Pancreas (tissue), 10 donors: Measurements from ENCODE around the gene SPATC1L. TPM values are rescaled to one million over a fixed set of nuclear protein-coding genes. Genes with fewer than 3 reads are reported as not detected.
A peak's percentile ranks its signal among the peaks of the same experiment; 100 is the strongest.

ENCODE experiments used
- ATAC-seq, 4 donors: fragments of 200-7000 bp; cut with Tn5 transposase; one replicate each; pipeline versions ENCODE4 v1.8.0 to v1.9.1; 2020; ENCODE audit warnings: mild to moderate bottlenecking in 4 of 4, moderate library complexity in 4 of 4
- DNase-seq, 6 donors: peaks; one replicate each; pipeline ENCODE4 v3.0.0-alpha.2; 2020
- FAIRE-seq: peaks from 2 replicates; lab custom pipeline; 2012; peaks lifted over from hg19 to GRCh38; lab: Jason Lieb, UNC
- H3K27ac ChIP-seq, 4 donors: fragments of 200-600 bp; sonication (generic); 1 replicate in 3 of 4; 2 replicates in 1 of 4; pipeline versions ENCODE4 v1.5.0 to v1.8.0; 2020
- H3K27me3 ChIP-seq, 4 donors: fragments of 200-600 bp; one replicate each; pipeline ENCODE4 v1.8.0; 2021
- H3K36me3 ChIP-seq, 3 donors: fragments of 200-600 bp; sonication (generic) in 1 of 3; one replicate each; pipeline versions ENCODE4 v1.5.0 to v1.8.0; 2020 to 2021
- H3K4me1 ChIP-seq, 3 donors: fragments of 200-600 bp; one replicate each; pipeline ENCODE4 v1.8.0; 2021
- H3K4me3 ChIP-seq, 4 donors: fragments of 200-600 bp; sonication (generic) in 2 of 4; one replicate each; pipeline versions ENCODE4 v1.5.0 to v1.8.0; 2020 to 2021
- H3K9me3 ChIP-seq, 4 donors: fragments of 200-600 bp; one replicate each; pipeline ENCODE4 v1.8.0; 2021
- CTCF ChIP-seq, 4 donors: fragments of 200-600 bp; sonication (generic) in 3 of 4; IDR thresholded peaks; one replicate each; pipeline versions ENCODE4 v1.5.0 to v1.8.0; 2021; ENCODE audit warnings: antibody characterized with exemption in 4 of 4
- WGBS, 2 donors: extraction: QIAGEN DNeasy Blood & Tissue Kit; methylation state at CpG; one replicate each; pipeline ENCODE4 v1.1.7; 2013; 5-methylcytosine and 5-hydroxymethylcytosine counted together
- intact Hi-C, 3 donors: fragments of 100-400 bp; cut with DNase I; formaldehyde crosslinking; loops; one replicate each; pipeline versions ENCODE4 v1.11.1 to v1.14.2; 2022
- polyA plus RNA-seq, 2 donors: library from polyadenylated mRNA; stranded (reverse); fragments of 200-250 nt; gene quantifications; one replicate each; pipeline ENCODE4 v1.2.3, GENCODE V29; 2013
- total RNA-seq, 6 donors: library from RNA; stranded (reverse); fragmentation: NEBNext Ultra II Directional in 4 of 6; extraction: Animal tissue kit (Norgen Biotek cat#: 25700) in 4 of 6; gene quantifications; one replicate each; pipeline versions ENCODE4 v1.2.1 to v1.2.4, GENCODE V29; 2021 to 2023
- donor health status: healthy with polysubstance abuse.
- donor health status: DM: no; HTN: no; CAD: no; lungs with moderate emphysema.
- donor health status: DM: no; HTN: no; CAD: no.
- donor health status: control.
- donor health status: control.
- donor health status: Bipolar disorder and iron deficiency.
- donor health status: DM: yes; HTN: yes; CAD: no.
- donor health status: DM: no; HTN: no; CAD: no.
- donor health status: DM: no; HTN: no; CAD: no.
- donor health status: DM: yes; HTN: yes; CAD: no.

SPATC1L gene
- total and polyA plus RNA-seq, 8 donors: 3.1 to 26.9 (median 6.5) TPM

GRCh38 chr21:46146856-46147255, 37.4 kb downstream of the SPATC1L start:
- no peak for TF ChIP-seq CTCF (IDR thresholded peaks at IDR 0.05)
- 61 to 68% methylated on average over 13 to 14 of the region's 14 CpGs for WGBS, 2 donors
- intact Hi-C loops: no loop called here
- DNase-seq (peak in 3 of 6 donors; percentile 12 to 51 (median 35)), ATAC-seq (no peak), FAIRE-seq (no peak)
- Histone ChIP-seq H3K4me1 (no peaks in the 10 kb centered on the region), H3K27ac (no peak overlapping the region), H3K4me3 (no peak overlapping the region), H3K9me3 (no peaks in the 10 kb centered on the region), H3K36me3 (no peaks in the 10 kb centered on the region), H3K27me3 (no peaks in the 10 kb centered on the region)

GRCh38 chr21:46145840-46146691, 38.2 kb downstream of the SPATC1L start:
- Histone ChIP-seq H3K27me3 (no peaks in the 10 kb centered on the region), H3K4me1 (no peaks in the 10 kb centered on the region), H3K4me3 (no peak overlapping the region), H3K27ac (no peak overlapping the region), H3K36me3 (no peaks in the 10 kb centered on the region), H3K9me3 (no peaks in the 10 kb centered on the region)
- intact Hi-C loops: no loop called here
- DNase-seq (peak in 3 of 6 donors; percentile 27 to 74 (median 55)), ATAC-seq (no peak), FAIRE-seq (no peak)
- 80 to 89% methylated on average over 50 to 60 of the region's 60 CpGs for WGBS, 2 donors
- no peak for TF ChIP-seq CTCF (IDR thresholded peaks at IDR 0.05)

GRCh38 chr21:46145159-46145839, 39.0 kb downstream of the SPATC1L start:
- ATAC-seq (no peak), DNase-seq (peak in 3 of 6 donors; percentile 43 to 77 (median 58)), FAIRE-seq (no peak)
- no peaks in the 10 kb centered on the region for H3K27me3 ChIP-seq
- no peaks in the 10 kb centered on the region for H3K4me1 ChIP-seq
- intact Hi-C loops: no loop called here
- WGBS, 2 donors: 81 to 92% methylated on average over 29 to 50 of the region's 51 CpGs
- TF ChIP-seq CTCF (IDR thresholded peaks at IDR 0.05): no peak
- no peak overlapping the region for H3K27ac ChIP-seq
- H3K4me3 ChIP-seq: no peak overlapping the region
- H3K36me3 ChIP-seq: no peaks in the 10 kb centered on the region
- no peaks in the 10 kb centered on the region for H3K9me3 ChIP-seq

- WGBS, 2 donors: 45 to 66% methylated on average over 4 of the region's 4 CpGs
- H3K27me3 ChIP-seq: no peaks in the 10 kb centered on the region
- FAIRE-seq: no peak
- no peaks in the 10 kb centered on the region for H3K4me1 ChIP-seq
- no peak overlapping the region for H3K27ac ChIP-seq
- no peaks in the 10 kb centered on the region for H3K9me3 ChIP-seq
- no peak for TF ChIP-seq CTCF (IDR thresholded peaks at IDR 0.05)
- ATAC-seq: no peak
- peak in 3 of 6 donors; percentile 11 to 38 (median 37) for DNase-seq
- intact Hi-C loops: no loop called here
- H3K36me3 ChIP-seq: no peaks in the 10 kb centered on the region
- H3K4me3 ChIP-seq: no peak overlapping the region
Observed at GRCh38 chr21:46144464-46145070, 39.7 kb downstream of the SPATC1L start.
